Measurements from ENCODE around the gene CERS5. TPM values are rescaled to one million over a fixed set of nuclear protein-coding genes. Genes with fewer than 3 reads are reported as not detected.

The CERS5 gene
- total and polyA plus RNA-seq, 10 of the 15 experiments (the other 5 are each of a cell fraction or from before 2014, with no cell fraction given): 6.8 to 50.1 (median 31.8) TPM

- TF ChIP-seq CUX1 (IDR thresholded peaks at IDR 0.05; ENCODE audit: insufficient replicate concordance, low read depth, low read length) (no peak), EGR1 (IDR thresholded peaks at IDR 0.05; ENCODE audit: borderline replicate concordance in 1 of 2, low read depth in 2 of 2, low read length in 2 of 2) (no peak), WRNIP1 (IDR thresholded peaks at IDR 0.05; ENCODE audit: borderline replicate concordance, low read depth, low read length) (no peak), STAT3 (IDR thresholded peaks at IDR 0.05; ENCODE audit: low read depth, low read length) (no peak), BCL3 (IDR thresholded peaks at IDR 0.05; ENCODE audit: borderline replicate concordance, insufficient read depth, low read depth, low read length, poor library complexity, severe bottlenecking) (no peak), ZNF592 (IDR thresholded peaks at IDR 0.05) (no peak)
Measured at GRCh38 chr12:50120521-50120920, 46.6 kb downstream of the CERS5 start (continued).
